ENCODE results near the gene DCT.

GRCh38 chr13:94412870-94413597, 66.4 kb downstream of the DCT start:
- TF ChIP-seq CTCF (IDR thresholded peaks at IDR 0.05), result no peak
- TF ChIP-seq REST (IDR thresholded peaks at IDR 0.05; ENCODE audit: low read depth, low read length), result no peak
- TF ChIP-seq POLR2AphosphoS5 (IDR thresholded peaks at IDR 0.05; ENCODE audit: low read depth, low read length), result no peak
- TF ChIP-seq GABPA (IDR thresholded peaks at IDR 0.05; ENCODE audit: low read depth), result no peak
- no peak for TF ChIP-seq MEF2A (IDR thresholded peaks at IDR 0.05; ENCODE audit: borderline replicate concordance, low read depth)
- TF ChIP-seq MAX (IDR thresholded peaks at IDR 0.05; ENCODE audit: low read depth), result no peak
- TF ChIP-seq EP300 (IDR thresholded peaks at IDR 0.05; ENCODE audit: borderline replicate concordance in 1 of 2, low read depth in 1 of 2, low read length in 1 of 2), result no peak
- TF ChIP-seq USF2 (IDR thresholded peaks at IDR 0.05; ENCODE audit: borderline replicate concordance, low read depth, low read length), result no peak
- TF ChIP-seq EZH2phosphoT487 (IDR thresholded peaks at IDR 0.05; ENCODE audit: borderline replicate concordance, low read depth), result no peak
- no peak for TF ChIP-seq JUND (IDR thresholded peaks at IDR 0.05)
- no peak for TF ChIP-seq FOXM1 (IDR thresholded peaks at IDR 0.05; ENCODE audit: low read depth)
- no peak for TF ChIP-seq RAD21 (IDR thresholded peaks at IDR 0.05; ENCODE audit: low read length)
- no peak for TF ChIP-seq GATA2 (CRISPR knock-in tag; IDR thresholded peaks at IDR 0.05)

Measured in SK-N-SH (cell line).